GM19438 (cell line): ENCODE measurements around the gene SKAP1.
"Not testable (repeated sequence)": the region's sequence is repeated elsewhere in the genome, so short reads cannot be mapped to it uniquely, and the experiment has no call there.

Source experiments
- ATAC-seq: cut with Tn5 transposase; IDR thresholded peaks from one replicate; pipeline ENCODE4 v1.9.1; 2021; ENCODE audit warnings: low read depth; ENCODE audit not compliant: unreplicated experiment

Gene SKAP1

GRCh38 chr17:48294806-48295361, 135.1 kb downstream of the SKAP1 start:
- no peak for ATAC-seq

GRCh38 chr17:48294020-48294805, 135.8 kb downstream of the SKAP1 start:
- no peak for ATAC-seq

DNA sequence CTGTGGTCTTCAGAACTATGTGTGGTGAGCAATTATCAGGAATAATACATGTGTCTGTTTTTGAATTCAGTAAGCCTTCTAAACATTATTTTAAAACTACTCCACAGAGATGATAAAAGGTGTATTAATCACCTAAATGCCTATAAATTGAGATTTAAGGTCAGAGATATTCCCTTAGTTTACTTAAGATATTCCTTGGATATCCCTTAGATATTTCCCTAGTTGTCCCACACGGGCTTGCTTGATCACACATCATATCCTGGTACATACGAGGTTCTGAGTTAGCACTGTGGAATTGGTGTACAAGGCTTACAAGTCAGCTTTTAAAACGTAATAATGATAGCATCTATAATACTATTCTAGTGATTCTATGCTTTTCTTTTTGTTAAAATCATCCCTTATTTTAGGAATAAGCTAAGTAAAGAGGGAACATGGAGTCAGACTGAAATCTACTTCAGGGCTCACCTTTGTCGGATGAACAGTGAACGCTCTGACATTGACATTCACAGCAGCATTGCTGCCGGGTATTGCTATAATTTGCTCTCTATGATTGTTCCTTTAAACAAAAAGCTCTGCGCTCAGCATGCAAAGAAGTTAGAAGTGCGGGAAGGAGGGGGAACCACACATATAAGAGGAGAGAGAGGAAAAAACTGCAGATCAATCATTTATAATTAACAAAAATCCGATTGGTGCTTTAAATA, 136.5 kb downstream of the SKAP1 start:
- no peak for ATAC-seq

DNA sequence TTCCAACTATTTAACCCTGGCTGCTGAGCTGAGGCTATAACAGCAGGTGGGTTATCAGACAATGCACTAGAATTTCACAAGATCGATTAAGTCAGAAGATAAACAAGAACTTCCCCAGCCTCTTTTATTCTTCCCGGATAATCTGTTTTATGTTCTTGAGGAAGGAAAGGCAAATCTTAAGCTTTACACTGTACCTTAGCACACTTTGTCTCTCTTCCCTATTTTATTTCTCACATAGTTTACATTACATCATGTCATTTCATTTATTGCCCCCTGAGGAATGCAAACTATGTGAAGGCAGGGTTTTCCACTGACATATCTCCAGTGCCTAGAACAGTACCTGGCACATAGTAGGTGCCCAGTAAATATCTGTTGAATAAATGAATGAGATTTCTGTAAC, 139.6 kb downstream of the SKAP1 start:
- no peak for ATAC-seq

DNA sequence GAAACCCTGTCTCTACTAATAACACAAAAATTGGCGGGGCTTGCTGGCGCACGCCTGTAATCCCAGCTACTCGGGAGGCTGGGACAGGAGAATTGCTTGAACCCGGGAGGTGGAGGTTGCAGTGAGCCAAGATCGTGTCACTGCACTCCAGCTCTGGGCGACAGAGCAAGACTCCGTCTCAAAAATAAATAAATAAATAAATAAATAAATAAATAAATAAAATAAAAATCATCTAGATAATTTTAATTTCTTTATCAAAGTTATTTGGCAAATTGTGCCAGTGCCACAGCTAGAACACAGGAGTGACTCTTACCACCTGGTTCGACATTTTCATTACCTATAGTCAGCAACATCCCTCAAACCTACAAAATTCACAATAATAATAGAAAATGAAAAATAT, 143.1 kb downstream of the SKAP1 start:
- not testable (repeated sequence) for ATAC-seq

- ATAC-seq: no peak
Observed at GRCh38 chr17:48285614-48286013, 144.4 kb downstream of the SKAP1 start.

DNA sequence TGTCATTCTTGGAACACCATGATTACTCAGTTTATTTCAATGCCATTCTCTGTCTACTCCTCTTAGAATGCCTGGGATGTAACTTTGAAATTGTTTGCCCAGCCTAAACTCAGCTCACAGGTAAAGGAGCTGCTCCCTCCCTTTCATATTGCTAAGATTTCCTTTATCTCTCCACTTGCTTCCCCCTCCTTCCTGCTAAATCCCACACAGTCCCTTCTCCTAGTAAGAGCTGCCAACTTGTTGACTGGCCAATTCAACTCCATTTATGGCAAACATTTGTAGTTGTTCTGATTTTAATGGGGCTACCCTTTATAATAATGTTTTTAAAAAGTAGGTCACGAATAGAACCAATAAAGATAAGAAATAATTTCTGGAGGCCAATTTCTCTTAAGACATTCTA, 146.1 kb downstream of the SKAP1 start:
- no peak for ATAC-seq

DNA sequence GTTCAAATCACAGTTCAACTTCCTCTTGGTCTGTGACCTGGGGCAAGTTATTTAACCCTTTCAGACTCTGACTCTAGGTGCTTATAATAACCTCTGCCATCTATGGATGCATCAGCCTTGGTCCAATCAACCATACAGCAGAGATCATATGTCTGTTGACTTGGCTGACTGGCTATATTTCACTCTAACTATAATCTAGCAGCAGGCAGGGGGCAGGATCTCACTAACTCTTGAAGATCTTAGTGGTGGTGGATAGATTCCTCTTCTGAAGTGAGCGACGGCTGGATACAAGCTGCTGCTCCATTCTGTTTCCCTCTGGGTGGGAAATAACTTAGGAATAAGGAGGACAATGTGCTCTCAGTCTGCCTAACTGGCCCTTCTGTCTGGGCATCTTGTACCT, 146.6 kb downstream of the SKAP1 start:
- no peak for ATAC-seq

DNA sequence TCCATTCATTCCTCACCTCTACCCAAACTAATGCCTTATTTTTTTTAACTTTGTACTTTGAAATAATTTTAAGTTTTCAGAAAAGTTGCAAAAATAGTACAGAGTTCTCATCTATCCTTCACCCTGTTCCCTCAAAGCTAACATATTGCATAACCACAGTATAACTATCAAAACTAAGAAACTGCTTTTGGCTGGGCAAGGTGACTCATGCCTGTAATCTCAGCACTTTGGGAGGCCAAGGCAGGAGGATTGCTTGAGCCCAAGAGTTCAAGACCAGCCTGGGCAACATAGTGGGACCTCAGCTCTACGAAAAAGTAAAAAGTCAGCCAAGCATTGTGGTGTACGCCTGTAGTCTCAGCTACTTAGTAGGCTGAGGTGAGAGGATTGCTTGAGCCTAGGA, 147.7 kb downstream of the SKAP1 start:
- ATAC-seq: no peak

DNA sequence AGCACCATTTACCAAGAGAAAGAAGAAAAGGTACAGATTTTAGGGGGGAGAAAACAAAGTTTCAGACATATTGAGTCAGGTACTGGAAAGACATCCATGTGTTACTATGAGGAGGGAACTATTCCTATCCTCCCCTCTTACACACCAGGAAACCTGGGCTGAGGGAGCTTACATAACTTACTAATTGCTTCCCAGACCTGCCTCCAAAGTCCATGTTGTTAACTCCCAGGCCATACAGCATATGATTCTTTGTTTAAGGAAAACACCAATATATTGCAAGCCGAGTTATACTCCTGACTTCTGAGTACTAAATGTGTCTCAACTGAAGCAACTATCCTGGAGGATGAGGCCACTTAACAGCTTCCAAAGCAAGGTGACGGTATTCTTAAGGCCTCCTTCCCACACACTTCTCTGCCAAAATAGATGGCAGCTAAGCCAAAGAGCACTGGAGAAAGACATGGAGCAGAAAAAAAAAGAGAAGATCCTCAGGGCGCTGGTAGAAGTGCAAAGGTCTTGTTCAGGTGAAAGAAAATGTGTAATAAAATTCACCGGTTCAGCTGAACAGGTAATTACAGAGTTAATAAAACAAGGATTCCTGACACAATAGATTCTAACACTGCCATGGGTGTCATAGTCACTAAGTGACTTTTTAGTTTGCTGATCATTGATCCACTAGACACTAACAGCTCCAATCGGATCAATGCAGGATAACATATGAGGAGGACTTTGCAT, 151.1 kb downstream of the SKAP1 start:
- ATAC-seq: no peak

DNA sequence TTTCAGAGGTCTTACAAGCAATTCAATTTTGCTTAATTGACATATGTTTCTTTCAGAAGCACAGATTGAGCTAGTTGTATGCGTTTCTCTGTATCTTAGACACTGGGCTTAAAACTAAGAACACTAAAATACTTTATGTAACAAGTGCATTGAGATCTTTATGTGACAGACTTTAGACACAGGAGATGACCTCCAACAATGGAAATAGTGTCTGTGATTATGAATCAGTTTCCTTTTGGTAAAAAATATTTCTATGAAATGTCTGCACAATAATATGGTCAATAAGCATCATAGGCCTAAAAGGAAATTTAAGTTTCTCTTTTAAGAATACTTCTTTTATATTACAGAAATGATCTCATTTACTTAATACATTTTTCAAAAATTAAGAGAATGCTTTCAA, 153.2 kb downstream of the SKAP1 start:
- ATAC-seq: no peak

GRCh38 chr17:48270899-48271298, 159.1 kb downstream of the SKAP1 start:
- ATAC-seq: no peak

DNA sequence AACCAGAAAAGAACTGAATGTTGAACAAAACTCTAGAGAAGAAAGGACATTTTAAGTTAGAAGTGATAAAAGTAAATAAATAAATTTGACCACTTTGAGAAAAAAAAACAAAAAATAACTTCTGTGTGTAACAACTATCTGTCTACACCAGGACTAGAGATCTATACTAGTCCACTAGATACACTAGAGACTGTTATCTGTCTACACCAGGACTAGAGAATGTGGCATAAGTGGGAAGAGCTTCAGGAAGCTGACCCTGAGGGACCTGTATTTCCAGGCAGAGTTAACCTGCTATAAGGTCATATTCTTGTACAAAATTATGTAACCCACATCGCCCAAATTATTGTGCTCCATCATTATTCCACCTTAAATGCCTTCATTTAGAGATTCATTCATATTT, 160.8 kb downstream of the SKAP1 start:
- ATAC-seq: no peak

DNA sequence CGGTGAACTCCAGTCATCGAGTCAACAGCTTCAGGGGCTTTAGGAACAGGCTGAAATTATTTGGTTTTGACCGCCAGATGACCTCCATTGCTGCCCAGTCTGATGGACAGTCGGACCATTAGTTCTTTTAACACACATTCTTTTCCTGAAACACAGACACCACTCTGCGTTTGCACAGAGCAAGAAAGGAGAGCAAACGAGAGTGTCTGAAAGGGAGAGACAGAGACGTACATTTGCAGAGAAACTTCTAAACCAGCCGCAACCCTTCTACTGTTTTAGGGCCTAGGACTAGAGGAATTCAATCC, 166.3 kb downstream of the SKAP1 start:
- no peak for ATAC-seq

GRCh38 chr17:48262982-48263730, 166.9 kb downstream of the SKAP1 start:
- no peak for ATAC-seq

- no peak for ATAC-seq
Observed at GRCh38 chr17:48261297-48261880, 168.6 kb downstream of the SKAP1 start.

DNA sequence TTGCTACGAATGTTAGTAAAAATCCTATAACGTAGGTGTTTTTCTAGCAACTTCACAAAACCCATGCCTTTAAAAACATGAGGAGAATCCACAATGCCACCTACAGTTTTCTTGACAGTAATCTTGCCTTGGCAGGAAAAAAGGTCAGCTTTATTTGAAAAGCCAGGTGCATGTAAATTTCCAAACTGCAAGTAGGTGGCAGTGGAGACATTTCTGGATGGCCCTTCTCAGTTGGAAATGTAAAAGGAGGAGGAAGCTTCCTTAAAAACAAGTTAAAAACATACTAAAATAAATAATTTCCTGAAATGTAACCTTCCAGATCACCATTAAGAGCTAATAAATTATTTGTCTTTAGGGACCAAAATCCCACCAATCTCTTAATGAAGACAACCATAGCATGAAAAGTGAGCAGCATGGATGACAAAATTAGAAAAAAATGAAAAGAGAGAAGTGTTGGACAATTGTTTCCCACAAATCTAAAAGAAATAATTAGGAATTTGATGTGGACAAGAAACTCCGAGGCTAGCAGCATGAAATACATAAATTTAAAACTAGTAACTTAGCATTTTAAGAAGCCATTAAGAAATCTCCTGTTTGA, 170.2 kb downstream of the SKAP1 start:
- no peak for ATAC-seq

DNA sequence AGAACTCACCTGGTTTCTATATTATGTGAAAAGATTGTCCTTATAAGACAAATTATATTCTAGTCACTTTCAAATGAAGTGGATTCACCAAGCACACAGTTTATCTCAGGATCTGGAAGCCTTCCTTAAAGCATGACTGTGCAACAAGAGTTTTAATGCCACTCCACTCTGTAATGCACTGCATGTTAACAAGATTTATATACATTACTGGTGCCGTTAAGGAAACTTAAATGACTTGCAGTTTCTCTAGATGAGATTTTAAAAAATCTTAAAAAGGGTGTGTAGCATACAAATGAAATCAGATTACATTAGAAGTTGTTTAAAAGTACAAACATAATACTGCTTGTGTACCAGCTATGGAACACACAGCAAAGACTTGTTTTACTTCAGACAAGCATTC, 171.7 kb downstream of the SKAP1 start:
- ATAC-seq: no peak

- ATAC-seq: no peak
Observed at GRCh38 chr17:48255759-48256158, 174.3 kb downstream of the SKAP1 start.

DNA sequence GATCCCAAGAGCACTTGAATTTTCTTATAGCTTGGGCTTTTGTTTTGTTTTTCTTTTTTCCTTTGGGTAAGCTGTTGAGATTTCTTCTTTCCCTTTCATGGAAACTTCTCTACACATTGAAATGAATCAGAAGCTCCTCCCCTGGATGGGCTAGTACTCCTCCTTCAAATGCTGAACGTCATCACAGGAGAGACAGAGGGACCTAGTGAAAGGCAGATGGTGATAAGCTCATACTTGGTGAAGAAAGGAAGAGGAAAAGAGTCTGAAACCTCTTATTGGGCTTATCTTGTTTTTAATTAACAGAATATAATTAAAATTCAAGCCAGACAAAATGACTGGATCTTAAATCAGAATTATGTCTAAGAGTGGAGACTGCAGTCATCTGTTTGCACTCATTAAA, 175.1 kb downstream of the SKAP1 start:
- no peak for ATAC-seq
